Fibroblast of skin of back (primary cell): ENCODE data around the gene RPN1.
A peak's percentile ranks its signal among the peaks of the same experiment; 100 is the strongest.

Experiments used
- DNase-seq: peaks from one replicate; pipeline ENCODE4 v3.0.0-alpha.2; 2013

RPN1 gene

GRCh38 chr3:128648940-128649663, 1.5 kb downstream of the RPN1 start:
- no peak for DNase-seq

DNA sequence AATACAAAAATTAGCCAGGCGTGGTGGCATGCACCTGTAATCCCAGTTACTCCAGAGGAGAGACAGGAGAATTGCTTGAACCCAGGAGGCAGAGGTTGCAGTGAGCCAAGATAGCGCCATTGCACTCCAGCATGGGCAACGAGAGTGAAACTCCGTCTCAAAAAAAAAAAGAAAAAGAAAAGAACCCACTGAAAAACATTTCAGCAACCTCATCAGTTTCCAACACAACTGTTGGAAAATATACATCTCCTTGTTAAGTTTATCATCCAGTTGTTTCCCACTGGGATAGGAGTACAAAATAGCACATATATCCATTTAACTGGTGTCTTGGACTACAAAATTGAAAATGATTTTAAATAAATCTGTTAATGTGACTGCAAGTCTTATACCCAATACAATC, 2.2 kb downstream of the RPN1 start:
- DNase-seq, result no peak

- DNase-seq, result no peak
These were observed 3.3 kb downstream of the RPN1 start for GRCh38 chr3:128647307-128647706.

- DNase-seq, result no peak
These were observed 16.5 kb downstream of the RPN1 start for GRCh38 chr3:128634075-128634611.

DNA sequence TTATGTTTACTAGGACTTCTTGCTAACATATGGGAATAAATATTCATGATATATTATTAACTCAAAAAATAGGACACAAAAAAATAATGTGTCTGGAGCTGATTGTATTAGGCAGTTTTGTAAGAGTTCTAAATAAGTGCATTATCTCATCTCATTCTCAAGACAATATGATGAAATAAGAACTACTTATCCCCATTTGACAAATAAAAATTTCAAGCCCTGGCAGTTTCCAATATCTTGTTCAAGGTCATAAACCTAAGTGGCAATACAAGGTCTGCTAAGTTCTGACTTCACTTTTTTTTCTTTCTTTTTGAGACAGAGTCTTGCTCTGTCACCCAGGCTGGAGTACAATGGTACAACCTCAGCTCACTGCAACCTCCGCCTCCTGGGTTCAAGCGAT, 18.3 kb downstream of the RPN1 start:
- no peak for DNase-seq

- DNase-seq, result no peak
These were observed 20.7 kb downstream of the RPN1 start for GRCh38 chr3:128629936-128630335.

DNA sequence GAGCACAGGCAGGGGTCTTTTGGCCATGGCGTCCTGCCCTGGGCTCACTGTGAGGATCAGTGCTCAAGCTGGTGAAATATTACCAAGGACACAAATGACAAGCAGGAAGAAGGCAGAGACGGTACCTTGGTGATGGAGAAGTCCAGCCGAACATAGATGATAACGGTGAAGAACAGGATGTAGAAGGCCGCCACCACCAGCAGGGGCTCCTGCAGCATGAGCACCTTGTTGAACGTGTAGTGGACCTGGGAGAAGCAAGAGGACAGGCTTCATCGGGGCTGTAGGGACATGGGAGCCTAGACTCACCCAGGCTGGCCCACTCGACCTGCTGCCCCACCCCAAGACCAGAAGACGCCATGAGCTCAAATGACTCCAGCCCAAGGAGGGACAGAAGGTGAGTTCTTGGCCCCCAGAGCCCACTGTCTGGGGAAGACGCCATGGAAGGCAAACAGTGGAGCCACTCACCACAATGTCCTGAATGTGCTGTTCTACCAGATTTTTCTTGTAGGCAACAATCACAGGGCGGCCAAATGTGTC, 25.1 kb downstream of the RPN1 start:
- no peak for DNase-seq

DNA sequence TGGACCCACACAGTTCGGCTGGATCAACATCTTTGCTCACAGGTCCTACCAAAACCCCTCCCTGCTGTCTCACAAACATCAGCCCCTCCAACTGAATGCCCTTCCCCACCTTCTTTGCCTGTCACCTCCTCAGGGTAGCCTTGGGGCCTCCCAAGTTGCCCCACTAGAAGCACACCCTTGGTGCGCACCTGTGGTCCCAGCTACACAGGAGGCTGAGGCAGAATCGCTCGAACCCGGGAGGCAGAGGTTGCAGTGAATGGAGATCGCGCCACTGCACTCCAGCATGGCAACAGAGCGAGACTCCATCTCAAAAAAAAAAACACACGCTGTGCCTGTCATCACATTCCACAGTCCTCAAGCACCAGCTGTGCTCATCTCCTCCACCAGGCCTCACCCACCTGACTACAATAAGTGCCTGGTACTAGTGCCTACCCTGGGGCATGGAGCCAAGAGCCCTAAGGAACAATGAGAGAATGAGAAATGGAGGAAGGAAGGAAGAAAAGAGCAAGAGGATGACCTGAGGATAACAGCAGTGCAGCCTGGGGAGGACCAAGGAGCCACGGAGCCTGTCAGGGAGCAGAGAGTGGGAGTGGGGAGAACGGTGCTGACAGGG, 26.0 kb downstream of the RPN1 start:
- DNase-seq, result no peak

- no peak for DNase-seq
These were observed 26.8 kb downstream of the RPN1 start for GRCh38 chr3:128623762-128624176.

DNA sequence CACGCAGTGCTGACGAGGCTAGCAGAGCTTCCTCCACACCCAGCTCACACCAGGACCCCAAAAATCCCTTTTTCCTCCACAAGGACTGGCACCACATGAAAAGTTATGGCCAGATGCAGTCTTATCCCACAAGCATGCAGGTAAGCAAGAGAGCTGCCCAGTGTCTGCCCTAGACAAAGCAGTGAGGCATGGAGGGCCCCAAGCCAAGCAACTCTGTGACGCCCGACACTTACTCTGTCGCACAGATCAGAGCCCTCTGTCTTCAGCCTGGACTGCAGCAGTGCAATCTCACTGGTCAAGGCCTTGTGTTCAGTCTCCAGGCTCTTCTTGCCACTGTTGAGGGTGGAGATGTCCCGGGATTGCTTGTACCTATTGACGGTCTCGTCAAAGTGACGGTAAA, 28.7 kb downstream of the RPN1 start:
- no peak for DNase-seq

DNA sequence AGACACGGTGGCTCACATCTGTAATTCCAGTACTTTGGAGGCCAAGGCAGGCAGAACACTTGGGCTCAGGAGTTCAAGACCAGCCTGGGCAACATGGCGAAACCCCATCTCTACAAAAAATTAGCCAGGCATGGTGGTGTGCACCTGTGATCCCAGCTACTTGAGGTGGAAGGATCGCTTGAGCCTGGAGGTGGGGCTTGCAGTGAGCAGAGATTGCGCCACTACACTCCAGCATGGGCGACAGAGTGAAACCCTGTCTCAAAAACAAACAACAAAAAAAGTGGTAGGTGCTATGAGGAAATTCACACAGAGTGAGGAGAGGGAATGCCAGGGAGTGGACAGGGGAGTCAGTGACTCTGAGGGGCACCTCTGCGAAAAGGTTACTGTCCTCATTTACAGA, 29.4 kb downstream of the RPN1 start:
- no peak for DNase-seq

DNA sequence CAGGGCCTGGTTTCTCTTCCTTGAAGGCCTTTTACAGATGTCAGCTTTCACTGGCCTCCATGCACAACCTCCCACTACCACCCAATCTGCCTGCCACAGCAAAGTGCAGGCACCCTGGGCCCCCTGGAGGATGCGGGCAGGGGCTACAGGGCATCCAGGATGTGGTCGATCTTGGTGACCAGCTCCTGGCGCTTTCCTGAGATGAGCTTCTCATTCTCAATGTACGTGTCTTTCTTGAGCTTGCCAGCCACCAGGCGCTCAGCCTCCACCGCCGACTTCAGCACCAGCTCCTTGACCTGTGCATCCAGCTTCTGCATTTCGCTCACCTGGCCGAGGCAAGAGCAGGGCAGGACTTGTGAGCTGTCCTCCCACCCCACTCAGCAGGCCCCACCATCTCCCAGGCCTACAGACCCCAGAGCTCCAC, 30.3 kb downstream of the RPN1 start:
- DNase-seq, result no peak

- peak; percentile 78 for DNase-seq
These were observed 31.3 kb downstream of the RPN1 start for GRCh38 chr3:128619146-128619890.

DNA sequence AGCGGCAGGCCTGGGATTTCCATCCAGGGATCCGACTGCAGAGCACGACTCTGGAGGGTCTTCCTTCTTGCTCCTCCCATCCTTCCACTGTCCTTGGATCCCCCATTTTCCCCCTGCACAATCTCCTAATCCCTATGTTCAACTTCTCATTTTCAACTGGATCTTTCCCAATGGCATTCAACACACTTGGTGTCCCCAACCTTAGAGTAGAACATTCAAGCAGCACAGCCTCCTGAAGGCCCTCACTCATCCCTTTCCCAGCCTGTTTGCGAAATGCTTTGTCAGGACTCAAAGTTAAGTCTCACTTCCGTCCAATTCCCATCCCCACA, 32.3 kb downstream of the RPN1 start:
- DNase-seq, result no peak

GRCh38 chr3:128617557-128618397, 32.8 kb downstream of the RPN1 start:
- DNase-seq, result peak; percentile 93

DNA sequence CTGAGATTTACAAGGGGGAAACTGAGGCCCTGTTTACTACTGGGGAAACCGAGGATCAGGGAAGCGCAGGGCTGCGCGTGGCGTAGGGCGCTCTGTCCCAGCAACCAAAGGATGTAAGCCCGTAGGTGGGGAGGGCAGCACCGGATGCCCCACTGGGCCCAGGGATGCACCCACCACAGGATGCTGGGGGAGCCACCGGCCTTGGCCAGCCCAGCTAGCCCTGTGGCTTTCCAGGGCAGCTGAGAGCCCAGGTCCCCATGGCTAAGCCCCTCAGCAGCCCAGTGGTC, 33.4 kb downstream of the RPN1 start:
- no peak for DNase-seq

DNA sequence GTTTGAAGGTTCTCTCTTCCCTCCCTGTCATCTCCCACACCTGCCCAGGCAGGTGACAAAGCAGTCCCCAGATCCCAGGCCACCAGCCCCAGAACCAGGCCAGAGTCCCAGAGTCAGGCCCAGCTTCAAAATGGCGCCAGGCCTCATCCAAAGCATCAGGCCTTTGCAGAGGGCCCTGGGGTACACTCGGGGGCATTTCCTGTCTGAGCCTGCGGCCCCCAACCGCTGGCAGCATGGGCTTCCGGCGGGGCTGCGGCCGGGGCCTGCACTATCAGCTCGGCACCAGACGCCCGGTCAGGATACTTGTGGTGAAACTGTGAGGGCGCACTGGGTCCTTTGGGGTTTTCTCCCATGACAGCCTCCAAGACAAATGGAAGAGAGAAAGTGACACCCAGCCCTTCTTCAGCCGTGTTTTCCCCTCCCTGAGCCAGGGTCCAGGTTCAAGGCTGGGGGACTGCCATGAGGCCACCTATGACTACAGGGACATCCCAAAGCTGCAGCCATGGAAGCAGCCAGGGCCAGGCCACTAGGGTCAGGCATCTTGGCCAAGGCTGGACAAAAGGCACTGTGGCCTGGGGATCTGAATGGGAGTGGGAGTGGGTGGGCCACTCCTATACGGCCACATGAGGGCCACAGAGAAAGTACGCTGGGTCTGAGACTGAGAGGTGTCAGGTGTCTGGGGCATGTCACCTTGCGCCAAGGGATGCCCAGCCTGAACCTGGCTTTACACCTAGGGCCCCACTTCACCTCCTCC, 33.9 kb downstream of the RPN1 start:
- DNase-seq, result no peak

- no peak for DNase-seq
These were observed 36.5 kb downstream of the RPN1 start for GRCh38 chr3:128614076-128614475.

- no peak for DNase-seq
These were observed 37.4 kb downstream of the RPN1 start for GRCh38 chr3:128613083-128613829.

- DNase-seq, result no peak
These were observed 40.1 kb downstream of the RPN1 start for GRCh38 chr3:128610451-128611070.

GRCh38 chr3:128609294-128609693, 41.3 kb downstream of the RPN1 start:
- no peak for DNase-seq
